KMS-11 (cell line): ENCODE results near the gene SLC2A2.

ENCODE experiments used
- H2AFZ ChIP-seq: fragments of 200-600 bp; sonication (generic); 2 replicates; pipeline ENCODE4 v1.6.1; 2016; ENCODE audit warnings: antibody characterized with exemption, mixed run types, low read depth
- H3K27ac ChIP-seq: fragments of 200-600 bp; sonication (generic); 2 replicates; pipeline ENCODE4 v1.6.1; 2016; ENCODE audit warnings: mild to moderate bottlenecking, mixed run types
- H3K27me3 ChIP-seq: fragments of 200-600 bp; sonication (generic); 2 replicates; pipeline ENCODE4 v1.6.1; 2017; ENCODE audit warnings: mild to moderate bottlenecking, low read depth, mixed run types, moderate library complexity; ENCODE audit not compliant: insufficient read depth
- H3K36me3 ChIP-seq: fragments of 200-600 bp; sonication (generic); 2 replicates; pipeline ENCODE4 v1.6.1; 2017; ENCODE audit warnings: mild to moderate bottlenecking, mixed run types; ENCODE audit not compliant: insufficient read depth
- H3K4me1 ChIP-seq: fragments of 200-600 bp; sonication (generic); 2 replicates; pipeline ENCODE4 v1.6.1; 2016; ENCODE audit warnings: mild to moderate bottlenecking, low read depth, mixed run types; ENCODE audit not compliant: poor library complexity, severe bottlenecking
- H3K4me2 ChIP-seq: fragments of 200-600 bp; sonication (generic); 2 replicates; pipeline ENCODE4 v1.7.0; 2016; ENCODE audit warnings: mild to moderate bottlenecking, mixed run types
- H3K4me3 ChIP-seq: fragments of 200-600 bp; sonication (generic); IDR thresholded peaks from 2 replicates; pipeline ENCODE4 v1.6.1; 2017; ENCODE audit warnings: low read depth, low read length, mixed read lengths; ENCODE audit not compliant: insufficient read depth
- H3K79me2 ChIP-seq: fragments of 200-600 bp; sonication (generic); 2 replicates; pipeline ENCODE4 v1.6.1; 2016; ENCODE audit warnings: low read depth, mixed run types; ENCODE audit not compliant: insufficient read depth
- H3K9ac ChIP-seq: fragments of 200-600 bp; sonication (generic); 2 replicates; pipeline ENCODE4 v1.6.1; 2016; ENCODE audit warnings: mild to moderate bottlenecking, mixed run types
- H4K20me1 ChIP-seq: fragments of 200-600 bp; sonication (generic); 2 replicates; pipeline ENCODE4 v1.6.1; 2016; ENCODE audit warnings: mild to moderate bottlenecking, mixed run types; ENCODE audit not compliant: insufficient read depth
- CTCF ChIP-seq: fragments of 200-600 bp; sonication (generic); conservative IDR thresholded peaks from 2 replicates; pipeline ENCODE4 v1.6.1; 2017; ENCODE audit warnings: low read depth, mild to moderate bottlenecking, antibody characterized with exemption, low read length, moderate library complexity, mixed read lengths

Gene SLC2A2

GRCh38 chr3:171026597-171027293, at the start of gene SLC2A2:
TSS of gene SLC2A2 (minus strand) at chr3:171026720. CDS start at chr3:171026670, 50 bp downstream.
- Histone ChIP-seq H3K79me2 (no peaks in the 10 kb centered on the region), H3K27ac (no peak within 1 kb of the TSS), H4K20me1 (no peaks in the 10 kb centered on the region), H3K4me2 (no peak within 1 kb of the TSS), H2AFZ (no peak within 1 kb of the TSS), H3K36me3 (no peaks in the 10 kb centered on the region), H3K9ac (no peak within 1 kb of the TSS), H3K27me3 (no peaks in the 10 kb centered on the region), H3K4me3 (no peak within 1 kb of the TSS), H3K4me1 (no peaks in the 10 kb centered on the region)
- no peak for TF ChIP-seq CTCF

- Histone ChIP-seq H4K20me1 (no peaks in the 10 kb centered on the region), H3K9ac (no peak overlapping the region), H3K79me2 (no peaks in the 10 kb centered on the region), H3K4me2 (no peak overlapping the region), H3K27me3 (no peaks in the 10 kb centered on the region), H3K36me3 (no peaks in the 10 kb centered on the region), H3K27ac (no peak overlapping the region), H3K4me1 (no peaks in the 10 kb centered on the region), H3K4me3 (no peak overlapping the region), H2AFZ (no peak overlapping the region)
- no peak for TF ChIP-seq CTCF
Measured at GRCh38 chr3:171072432-171072831, 45.9 kb upstream of the SLC2A2 start.

GRCh38 chr3:171068658-171069057, 42.1 kb upstream of the SLC2A2 start:
- Histone ChIP-seq H3K27ac (no peak overlapping the region), H3K27me3 (no peaks in the 10 kb centered on the region), H4K20me1 (no peaks in the 10 kb centered on the region), H3K79me2 (no peaks in the 10 kb centered on the region), H3K4me2 (no peak overlapping the region), H3K4me3 (no peak overlapping the region), H3K4me1 (no peaks in the 10 kb centered on the region), H3K36me3 (no peaks in the 10 kb centered on the region), H3K9ac (no peak overlapping the region), H2AFZ (no peak overlapping the region)
- no peak for TF ChIP-seq CTCF

- Histone ChIP-seq H3K27me3 (no peaks in the 10 kb centered on the region), H3K4me2 (no peak overlapping the region), H3K27ac (no peak overlapping the region)
Measured at GRCh38 chr3:171066206-171066605, 39.7 kb upstream of the SLC2A2 start.

More at GRCh38 chr3:171066206-171066605, 39.7 kb upstream of the SLC2A2 start:
- no peaks in the 10 kb centered on the region for H3K4me1 ChIP-seq
- no peaks in the 10 kb centered on the region for H4K20me1 ChIP-seq
- no peaks in the 10 kb centered on the region for H3K36me3 ChIP-seq
- no peak overlapping the region for H3K4me3 ChIP-seq
- H3K79me2 ChIP-seq: no peaks in the 10 kb centered on the region
- no peak for TF ChIP-seq CTCF
- H3K9ac ChIP-seq: no peak overlapping the region
- H2AFZ ChIP-seq: no peak overlapping the region
